Right lobe of liver (tissue), 4 donors: ENCODE results near the gene CNIH2.

Source experiments
- POLR2A ChIP-seq: fragments of 450-650 bp; IDR thresholded peaks from one replicate; pipeline ENCODE4 v1.6.1; 2017; ENCODE audit warnings: antibody characterized with exemption, mild to moderate bottlenecking
- TF ChIP-seq, protein P1 (sequence below), 4 donors: fragments of 200-600 bp in 3 of 4; fragments of 450-650 bp in 1 of 4; IDR thresholded peaks; one replicate each; pipeline versions ENCODE4 v1.5.1 to v1.8.0; 2016 to 2022; ENCODE audit warnings: antibody characterized with exemption in 4 of 4, mild to moderate bottlenecking in 2 of 4
- donor health status: DM: no; HTN: no; CAD: no.
- donor health status: DM: no; HTN: no; CAD: no.
- donor health status: DM: no; HTN: yes; CAD: no.

DNA sequence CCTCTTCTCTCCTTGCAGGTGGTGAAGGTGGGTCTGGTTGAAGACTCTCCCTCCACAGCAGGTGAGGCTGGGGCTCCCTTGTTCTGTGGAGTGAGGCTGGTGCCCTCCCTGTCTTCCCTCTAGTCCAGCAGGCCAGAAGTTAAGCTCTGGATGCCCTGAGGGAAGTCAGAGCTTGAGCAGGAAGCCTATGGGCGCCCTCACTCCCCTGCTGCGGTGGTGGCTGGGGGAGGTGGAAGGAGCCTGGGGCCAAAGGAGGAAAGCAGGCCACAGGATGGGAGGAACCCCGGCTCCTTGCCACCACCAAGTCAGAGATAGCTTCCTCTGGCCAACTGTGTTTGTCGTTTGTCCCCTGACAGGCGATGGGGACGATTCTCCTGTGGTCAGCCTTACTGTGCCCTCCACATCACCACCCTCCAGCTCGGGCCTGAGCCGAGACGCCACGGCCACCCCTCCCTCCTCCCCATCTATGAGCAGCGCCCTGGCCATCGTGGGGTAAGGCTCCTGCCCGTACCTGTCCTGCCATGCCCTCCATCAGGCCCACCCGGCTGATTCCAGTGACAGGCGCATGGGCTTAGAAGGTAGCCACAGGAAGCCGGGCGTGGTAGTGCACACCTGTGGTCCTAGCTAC, 39.1 kb upstream of the CNIH2 start:
- TF ChIP-seq, protein P1, sequence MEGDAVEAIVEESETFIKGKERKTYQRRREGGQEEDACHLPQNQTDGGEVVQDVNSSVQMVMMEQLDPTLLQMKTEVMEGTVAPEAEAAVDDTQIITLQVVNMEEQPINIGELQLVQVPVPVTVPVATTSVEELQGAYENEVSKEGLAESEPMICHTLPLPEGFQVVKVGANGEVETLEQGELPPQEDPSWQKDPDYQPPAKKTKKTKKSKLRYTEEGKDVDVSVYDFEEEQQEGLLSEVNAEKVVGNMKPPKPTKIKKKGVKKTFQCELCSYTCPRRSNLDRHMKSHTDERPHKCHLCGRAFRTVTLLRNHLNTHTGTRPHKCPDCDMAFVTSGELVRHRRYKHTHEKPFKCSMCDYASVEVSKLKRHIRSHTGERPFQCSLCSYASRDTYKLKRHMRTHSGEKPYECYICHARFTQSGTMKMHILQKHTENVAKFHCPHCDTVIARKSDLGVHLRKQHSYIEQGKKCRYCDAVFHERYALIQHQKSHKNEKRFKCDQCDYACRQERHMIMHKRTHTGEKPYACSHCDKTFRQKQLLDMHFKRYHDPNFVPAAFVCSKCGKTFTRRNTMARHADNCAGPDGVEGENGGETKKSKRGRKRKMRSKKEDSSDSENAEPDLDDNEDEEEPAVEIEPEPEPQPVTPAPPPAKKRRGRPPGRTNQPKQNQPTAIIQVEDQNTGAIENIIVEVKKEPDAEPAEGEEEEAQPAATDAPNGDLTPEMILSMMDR (IDR thresholded peaks at IDR 0.05): no peak
- no peak for TF ChIP-seq POLR2A
